HG02610 (cell line): ENCODE data around the gene NFYB.
"Not testable (repeated sequence)": the region's sequence is repeated elsewhere in the genome, so short reads cannot be mapped to it uniquely, and the experiment has no call there.

ENCODE experiments used
- ATAC-seq: cut with Tn5 transposase; IDR thresholded peaks from one replicate; pipeline ENCODE4 v1.9.1; 2021; ENCODE audit warnings: mild to moderate bottlenecking, moderate library complexity; ENCODE audit not compliant: unreplicated experiment

The NFYB gene

DNA sequence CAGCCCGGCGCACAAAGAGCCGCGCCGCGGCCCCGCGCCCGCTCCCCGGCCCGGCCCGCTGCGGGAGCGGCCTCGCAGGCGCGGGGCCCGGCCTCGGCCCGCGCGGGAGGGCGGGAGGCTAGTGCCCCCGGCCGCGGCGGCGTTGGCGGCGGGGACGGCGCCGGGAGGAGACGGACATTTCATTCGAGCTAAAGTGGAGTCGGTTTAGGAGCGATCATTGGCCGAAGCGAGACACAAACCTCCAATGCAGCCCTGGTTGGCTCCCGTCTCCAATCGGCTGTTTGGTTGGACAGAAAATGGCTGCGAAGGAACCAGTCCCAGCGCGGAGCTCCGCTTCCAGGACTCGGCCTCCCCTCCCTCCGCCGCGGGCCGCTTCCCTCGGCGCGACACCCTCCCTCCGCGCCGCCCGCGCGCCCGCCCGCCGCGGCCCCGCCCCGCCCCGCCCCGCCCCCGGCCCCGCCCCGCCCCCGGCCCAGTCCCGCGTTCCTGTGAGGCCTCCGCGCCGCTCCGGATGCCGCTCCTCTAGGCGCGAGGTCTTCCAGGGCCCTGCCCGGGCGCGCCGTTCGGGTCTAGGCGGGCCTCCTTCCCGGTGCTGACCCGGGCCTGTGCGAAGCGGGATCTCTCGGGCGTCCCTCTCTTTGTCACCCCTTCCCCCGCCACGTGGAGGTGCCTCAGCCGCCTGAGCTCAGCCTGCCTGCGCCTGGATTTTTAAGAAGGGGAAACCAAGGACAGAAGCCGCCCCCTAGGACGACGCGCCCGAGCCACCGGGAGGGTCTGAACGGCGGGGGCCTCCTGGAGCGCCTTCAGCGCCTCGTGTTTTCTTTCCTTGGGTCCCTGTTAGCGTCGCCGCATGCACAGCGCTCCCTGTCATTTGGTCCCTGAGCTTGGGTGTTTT, at the start of gene NFYB:
NFYB (minus strand) TSS at position 309 of the 895 bp plus-strand sequence. CDS start 2,757 bp downstream, outside the sequence.
- ATAC-seq: peak; percentile 93

DNA sequence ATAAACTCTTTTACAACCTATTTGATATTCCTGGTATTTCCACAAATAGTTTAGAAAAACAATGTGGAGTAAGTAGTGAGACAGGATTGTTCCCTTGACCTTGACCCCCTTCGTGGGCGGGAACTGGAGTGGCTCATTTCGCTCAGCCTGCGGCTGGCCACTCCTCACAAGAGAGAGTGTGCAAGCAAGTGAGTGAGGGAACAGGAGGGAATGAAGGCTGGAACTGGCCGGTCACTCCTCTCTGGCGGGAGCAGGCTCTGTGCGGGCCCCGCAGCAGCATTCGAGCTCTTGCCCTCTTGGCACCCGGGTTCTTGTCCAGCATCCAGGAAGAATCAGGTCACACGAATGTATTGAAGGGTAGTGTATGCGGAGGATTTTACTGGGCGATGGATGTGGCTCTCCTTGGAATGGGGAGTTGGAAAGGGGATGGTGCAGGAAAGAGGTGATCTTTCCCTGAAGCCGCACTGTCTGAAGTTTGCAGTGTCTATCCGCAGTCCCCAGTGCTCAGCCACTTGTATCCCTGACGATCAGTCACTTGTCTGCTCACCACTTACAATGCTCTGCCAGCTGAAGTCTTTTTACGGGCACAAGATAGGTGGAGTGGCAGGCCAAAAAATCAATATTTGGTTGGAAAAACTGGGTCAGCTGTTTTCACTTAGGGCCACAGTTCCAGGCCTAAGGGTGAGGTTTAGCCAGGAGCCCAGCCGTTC, 49.6 kb upstream of the NFYB start:
- no peak for ATAC-seq

DNA sequence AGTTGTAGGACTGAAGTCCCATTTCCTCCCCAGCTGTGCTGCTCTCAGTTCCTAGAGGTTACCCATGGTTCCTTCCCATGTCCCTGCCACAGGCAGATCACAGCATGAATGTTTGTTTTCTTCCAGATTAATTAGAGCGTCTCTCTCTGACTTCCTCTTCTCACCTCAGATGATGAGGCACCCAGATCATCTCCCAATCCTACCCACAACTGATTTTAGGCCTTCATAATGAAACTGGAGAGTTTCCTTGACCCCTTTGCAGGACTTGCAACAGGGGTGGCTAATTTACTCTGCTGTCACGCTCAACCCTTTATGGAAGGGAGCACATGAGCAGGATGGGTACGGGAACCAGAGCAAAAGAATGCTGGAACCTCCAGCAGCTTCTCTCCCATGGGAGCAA, 45.4 kb upstream of the NFYB start:
- ATAC-seq: no peak

DNA sequence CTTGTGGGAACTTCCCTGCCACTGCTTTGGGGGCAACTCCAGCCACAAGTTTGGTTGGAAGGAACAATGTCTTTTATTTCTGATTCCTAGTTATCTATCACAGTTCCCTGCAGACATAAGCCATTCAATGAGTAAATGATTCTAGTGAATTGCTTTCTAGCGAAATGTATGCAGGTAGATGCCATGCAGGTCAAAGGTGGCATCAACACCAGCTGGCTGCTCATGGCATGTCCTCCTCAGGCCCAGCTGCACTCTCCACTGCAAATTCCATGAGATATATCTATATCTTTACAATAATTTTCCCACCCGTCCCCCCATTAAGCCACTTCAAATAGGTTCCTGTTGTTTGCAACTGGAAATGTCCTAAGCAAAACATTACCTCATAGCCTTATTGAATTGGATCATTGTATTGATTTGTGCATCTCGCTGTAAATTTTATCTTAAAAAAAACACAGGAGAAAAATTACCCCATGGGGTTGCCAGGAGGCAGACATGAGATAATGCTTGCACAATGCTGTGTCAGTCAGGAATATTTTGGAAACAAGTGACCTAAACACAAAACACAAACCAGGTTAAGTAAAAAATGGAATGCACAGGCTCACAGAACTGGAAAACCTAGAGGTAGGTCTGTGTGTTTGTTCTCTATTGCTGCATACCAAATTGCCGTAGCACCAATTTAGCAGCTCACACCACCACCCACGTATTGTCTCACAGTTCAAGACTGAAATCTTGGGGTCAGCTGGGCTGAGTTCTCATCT, 44.8 kb upstream of the NFYB start:
- ATAC-seq: no peak

DNA sequence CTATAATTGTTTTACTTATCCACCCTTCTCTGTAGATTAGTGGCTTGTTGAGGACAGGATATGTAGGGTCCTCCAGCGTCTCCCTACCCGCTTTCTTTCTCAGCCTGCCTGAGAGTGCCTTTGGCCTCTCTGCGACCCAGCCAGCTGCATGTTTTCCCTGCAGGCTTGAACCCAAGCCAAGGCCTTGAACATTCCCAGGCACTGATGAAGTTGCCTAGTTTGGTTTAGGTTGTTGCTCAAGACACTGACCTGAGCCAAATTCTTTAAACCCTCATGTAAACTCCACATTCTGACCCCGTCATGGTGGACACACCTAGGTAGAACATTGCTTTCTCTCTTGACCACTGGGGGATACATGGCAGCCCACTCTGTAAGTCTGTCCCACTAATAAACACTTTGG, 44.1 kb upstream of the NFYB start:
- no peak for ATAC-seq

DNA sequence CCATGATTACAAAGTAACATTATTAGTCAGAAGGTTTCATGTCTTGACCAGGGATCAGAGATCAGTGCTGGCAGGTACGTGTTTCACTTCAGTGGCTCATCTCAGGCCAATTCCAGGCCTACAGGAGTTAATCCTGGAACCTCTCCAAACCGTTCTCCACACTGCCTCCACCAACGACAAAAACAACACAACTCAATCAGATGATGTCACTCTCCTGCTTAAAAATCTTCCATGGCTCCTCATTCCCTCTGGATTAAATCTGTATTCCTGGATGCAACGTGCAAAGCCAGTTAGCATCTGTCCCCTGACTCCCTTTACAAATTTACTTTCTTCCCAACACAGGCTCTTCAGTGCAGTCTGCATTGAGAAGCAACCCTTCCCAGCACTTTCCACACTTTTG, 43.3 kb upstream of the NFYB start:
- ATAC-seq: no peak

DNA sequence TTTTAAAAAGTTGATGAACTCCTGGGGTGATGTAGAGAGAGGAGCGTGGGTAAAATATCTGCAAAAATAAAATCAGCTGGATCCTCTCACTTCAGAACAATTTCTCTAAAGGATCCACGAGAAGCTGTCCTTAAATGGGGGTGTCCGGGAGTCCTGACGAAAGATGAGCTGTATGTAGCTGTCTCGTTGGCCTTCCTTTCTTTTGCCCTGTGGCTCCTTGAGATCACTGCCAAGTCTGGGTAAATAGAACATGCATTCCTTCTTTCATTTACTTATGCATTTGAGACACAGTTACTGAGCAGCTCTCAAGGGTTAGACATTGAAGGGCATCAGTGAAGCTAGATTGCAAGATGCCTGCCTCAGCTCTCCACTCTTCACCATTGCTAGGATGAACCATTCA, 42.4 kb upstream of the NFYB start:
- no peak for ATAC-seq

DNA sequence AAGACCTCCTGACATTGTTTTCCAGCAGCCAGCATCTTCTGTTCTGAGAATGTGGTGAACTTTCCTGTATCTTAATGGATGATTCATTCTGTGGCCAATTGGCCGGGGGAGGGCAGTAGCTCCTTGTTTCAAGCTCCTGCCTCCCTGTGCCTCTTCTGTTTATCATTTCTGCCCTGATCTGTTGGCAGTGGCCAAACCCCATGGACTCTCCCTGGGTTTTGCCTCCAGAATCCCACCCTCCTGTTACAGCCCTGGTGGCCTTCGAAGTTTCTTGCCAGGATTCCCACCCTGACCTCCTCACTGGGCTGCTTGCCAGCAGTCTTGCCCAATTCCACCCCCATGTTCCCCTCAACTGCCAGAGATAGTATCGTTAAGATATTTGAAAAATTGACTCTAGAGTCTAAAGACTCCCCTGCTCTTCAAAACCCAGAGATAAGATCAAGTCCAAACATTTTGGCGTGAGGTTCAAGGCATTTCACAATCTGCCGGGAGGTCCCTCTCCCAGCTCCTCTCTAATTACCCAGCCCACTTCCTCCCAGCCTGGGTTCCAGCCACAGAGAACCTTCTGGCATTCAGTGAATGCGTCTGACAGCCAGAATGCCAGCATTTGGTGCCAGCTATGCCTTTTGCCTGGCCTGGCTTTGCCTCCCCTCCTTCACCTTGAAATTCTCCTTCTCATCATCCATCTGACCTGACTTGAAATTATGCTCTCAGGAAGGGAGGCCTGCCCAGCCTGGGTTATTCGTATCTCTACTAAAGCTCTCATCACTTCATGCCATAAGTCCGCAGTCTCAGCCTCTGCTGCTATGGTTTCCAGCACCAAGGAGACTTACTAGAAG, 39.9 kb upstream of the NFYB start:
- no peak for ATAC-seq

DNA sequence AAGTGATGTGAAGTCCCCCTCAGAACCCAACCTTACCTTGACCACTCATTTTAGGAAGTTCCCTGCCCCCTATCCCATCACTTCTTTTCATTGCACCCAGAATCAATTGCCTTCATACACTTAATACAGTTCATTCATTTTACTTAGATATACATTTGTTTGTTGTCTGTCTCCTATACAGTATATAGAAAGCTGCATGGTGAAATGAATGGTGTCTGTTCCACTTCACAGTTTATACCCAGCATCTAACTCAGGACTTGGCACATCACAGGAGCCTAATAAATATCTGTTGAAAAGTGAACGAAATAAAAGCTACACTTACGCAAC, 39.3 kb upstream of the NFYB start:
- ATAC-seq: no peak

DNA sequence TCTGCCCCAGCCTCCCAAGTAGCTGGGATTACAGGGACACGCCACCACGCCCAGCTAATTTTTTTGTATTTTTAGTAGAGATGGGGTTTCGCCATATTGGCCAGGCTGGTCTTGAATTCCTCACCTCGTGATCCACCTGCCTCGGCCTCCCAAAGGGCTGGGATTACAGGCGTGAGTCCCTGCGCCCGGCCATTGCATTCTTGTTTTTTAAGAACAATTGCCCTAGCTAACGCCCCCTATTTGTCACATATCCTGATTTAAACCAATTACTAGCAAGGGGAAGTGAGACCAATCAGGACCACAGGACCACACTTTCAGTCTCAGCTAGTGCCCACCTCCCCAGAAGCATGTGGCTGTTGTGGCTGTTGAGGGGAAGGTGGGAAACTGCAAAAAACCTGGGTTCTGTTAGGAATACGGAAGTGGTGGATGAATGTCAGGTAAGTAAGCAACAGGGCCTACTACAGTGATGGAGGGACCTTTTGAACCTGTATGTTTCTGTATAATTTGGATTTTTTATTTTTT, 37.8 kb upstream of the NFYB start:
- no peak for ATAC-seq

DNA sequence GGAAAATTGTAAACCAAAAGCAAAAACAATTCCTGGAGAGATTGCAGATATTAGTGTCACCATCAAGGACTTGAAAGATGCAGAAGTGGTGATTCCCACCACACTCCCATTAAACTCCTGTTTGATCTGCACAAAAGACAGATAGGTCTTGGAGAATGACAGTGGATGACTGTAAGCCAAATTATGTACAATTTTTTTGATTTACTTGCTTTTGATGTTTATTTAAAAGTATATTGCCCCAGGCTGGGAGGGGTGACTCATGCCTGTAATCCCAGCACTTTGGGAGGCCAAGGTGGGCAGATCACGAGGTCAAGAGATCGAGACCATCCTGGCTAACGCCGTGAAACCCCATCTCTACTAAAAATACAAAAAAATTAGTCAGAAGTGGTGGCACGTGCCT, 35.8 kb upstream of the NFYB start:
- not testable (repeated sequence) for ATAC-seq

DNA sequence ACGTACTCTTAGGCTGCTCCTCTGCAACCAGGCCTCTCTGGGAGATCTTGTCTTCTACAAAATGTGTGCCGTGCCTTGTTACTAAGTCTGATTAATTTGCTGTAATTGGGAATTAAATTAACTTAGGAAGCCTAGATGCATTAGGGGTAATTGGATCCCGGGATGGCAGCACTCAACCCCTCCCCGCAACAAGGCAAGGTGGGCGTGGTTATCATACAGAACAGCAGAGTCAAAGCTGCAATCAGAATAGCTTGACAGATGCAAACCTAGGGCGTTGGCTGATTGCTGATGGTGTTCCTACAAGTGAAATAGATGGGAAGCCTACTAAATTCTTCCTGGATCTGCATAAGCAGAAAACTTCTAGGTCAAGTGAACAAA, 34.5 kb upstream of the NFYB start:
- no peak for ATAC-seq

DNA sequence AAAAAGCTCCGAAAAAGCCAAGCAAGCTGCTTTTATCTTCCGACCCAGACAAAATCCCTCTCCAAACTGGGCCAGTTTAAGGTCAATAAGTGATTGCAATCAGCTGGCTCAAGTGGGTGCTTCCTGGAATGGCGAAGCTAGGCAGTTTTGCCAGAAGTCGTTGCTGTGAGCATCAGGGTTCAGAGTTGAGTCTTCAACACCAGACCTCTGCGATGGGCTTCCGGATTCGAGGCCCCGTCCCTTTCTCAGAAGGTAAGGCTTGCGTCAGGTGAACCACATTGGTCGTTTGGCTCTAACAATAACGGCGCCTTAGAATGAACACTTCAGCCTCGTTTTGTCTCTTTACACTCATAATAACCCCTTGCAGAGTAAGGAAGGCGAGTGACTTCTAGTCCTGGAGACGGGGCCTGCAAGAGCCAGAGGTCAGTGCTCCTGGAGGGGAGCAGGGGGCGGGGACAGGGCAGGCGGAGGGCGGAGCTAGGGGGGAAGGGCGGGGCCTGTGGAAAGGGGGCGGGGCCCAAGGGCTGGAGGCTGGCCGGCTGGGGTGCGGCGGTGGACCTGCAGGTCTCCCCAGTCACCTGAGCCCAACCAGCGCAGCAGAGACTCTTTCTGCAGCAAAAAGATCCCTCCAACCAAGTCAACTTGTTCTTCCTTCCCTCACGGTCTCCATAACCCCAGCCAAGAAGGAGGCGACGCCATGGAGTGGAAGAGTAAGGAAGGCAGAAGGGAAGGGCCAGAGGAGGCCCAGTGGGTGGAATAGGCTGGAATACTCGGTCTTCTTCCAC, 34.0 kb upstream of the NFYB start:
- ATAC-seq: no peak

DNA sequence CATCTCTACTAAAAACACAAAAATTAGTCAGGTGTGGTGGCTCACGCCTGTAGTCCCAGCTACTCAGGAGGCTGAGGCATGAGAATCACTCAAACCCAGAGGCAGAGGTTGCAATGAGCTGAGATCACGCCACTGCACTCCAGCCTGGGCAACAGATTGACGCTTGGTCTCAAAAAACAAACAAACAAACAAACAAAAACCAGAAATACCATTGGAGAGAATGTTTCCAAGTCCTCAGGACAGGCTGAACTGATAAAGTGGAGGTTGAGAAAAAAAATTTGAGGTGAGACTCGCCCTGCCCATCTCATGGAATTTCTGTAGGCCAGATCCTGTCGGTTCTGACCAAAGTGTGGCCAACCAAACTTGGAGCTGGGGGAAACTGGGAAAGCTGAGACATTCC, 30.6 kb upstream of the NFYB start:
- no peak for ATAC-seq

DNA sequence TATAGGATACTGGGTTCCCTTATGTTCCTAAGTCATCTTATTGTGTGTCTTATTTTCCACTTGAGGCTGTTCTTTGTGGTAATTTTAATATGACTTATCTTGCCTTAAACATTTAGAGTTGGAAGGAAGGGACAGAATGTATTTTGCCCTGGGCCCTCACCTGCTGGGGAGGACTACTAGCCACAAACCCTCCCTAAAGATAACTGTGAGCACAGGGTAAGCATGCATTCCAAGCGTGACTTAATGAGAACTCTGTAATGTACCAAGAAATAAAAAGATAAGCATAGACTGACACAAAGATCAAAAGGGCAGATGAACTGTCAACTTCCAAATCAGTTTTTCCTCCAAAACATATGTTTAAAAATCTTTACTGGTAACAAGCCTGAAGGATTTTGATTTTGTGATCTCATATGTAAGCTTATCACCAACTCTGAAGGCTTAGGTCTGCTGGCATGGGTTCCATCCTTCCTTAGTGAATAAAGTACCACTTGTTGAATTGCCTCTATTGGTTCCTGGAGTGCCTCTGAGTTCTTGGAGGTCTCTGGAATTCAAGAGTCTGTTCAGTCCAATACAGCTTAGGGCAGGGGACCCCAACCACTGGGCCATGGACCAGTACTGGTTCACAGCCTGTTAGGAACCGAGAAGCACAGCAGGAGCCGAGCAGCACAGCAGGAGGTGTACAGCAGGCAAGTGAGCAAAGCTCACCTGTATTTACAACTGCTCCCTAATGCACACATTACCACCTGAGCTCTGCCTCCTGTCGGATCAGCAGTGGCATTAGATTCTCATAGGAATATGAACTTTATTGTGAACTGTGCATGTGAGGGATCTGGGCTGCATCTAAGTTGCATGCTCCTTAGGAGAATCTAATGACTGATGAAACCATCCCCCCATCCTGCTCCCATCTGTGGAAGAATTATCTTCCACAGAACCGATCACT, 29.8 kb upstream of the NFYB start:
- no peak for ATAC-seq

DNA sequence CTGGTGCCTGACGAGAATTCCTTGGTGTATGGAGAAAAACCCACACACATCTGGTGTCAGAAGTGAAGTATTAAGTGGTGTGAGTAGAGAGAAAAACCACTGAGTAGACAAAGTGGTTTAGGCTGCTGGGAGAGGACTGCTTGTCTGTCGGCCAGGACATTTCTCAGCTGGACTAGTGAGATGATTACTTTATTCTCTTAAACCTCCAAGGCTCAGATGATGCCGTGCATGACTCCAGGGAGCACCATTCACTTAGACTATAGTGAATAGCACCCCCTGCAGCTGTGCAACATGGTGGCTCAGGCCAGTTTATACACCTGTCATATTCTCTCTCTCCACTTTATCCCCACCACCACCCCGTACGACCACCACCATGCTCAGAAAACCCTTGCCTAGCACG, 28.5 kb upstream of the NFYB start:
- ATAC-seq: no peak

DNA sequence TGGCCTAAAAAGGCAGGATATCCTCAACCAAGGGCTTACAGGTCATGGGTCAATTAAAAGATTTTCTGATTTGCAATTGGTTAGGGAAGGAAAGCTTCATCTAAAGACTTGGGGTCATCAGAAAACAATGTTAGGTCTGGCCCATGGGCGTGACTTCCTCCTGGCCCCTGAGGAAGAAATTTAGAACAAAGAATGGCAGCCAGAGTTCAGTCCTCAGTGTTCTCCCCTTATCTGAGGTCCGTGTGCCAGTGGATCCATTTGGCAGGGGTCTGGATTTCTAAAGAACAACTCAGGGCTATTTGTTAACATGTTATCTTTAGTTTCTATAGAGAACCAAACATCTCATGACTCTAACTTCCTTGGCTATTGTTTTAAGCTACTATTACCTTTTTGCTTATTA, 27.8 kb upstream of the NFYB start:
- ATAC-seq: no peak

DNA sequence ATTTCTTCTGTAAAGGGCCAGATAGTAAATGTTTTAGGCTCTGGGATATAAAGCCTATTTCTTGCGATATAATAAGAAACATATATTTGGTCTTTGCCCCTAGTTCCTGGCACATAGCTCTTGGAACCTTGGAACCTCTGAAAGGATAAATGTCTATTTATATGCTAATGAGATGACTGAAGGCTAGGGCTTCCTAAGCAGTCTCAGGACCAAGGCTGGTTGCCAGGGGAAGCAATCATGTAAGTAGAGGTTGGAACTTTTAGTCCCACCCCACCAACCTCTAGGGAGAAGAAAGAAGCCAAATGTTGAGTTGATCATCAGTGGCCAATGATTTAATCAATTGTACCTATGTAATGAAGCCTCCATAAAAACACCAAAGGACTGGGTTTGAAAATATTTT, 26.6 kb upstream of the NFYB start:
- ATAC-seq: no peak

DNA sequence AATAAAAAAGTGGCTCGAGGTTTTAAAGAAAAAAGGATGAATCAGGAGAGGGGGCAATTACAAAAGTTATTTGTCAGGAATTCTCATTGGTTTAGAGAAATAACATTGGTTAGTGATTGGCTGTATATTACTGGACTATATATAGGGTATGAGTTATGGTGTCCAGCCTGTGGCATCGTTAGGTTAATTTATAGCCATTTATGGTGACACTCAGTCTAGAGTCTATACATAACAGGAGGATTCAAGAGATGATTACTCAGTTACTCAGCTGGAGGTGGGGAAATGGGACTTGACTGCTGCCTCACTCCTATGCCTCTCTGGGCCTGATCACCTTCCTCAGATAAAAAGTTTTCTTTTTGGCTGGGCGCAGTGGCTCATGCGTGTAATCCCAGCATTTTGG, 25.6 kb upstream of the NFYB start:
- ATAC-seq: no peak
